HG02763 (cell line): ENCODE measurements around the gene ZNF555.
"Not testable (repeated sequence)": the region's sequence is repeated elsewhere in the genome, so short reads cannot be mapped to it uniquely, and the experiment has no call there.

Experiments
- ATAC-seq: cut with Tn5 transposase; IDR thresholded peaks from one replicate; pipeline ENCODE4 v1.9.1; 2021; ENCODE audit warnings: mild to moderate bottlenecking, moderate library complexity; ENCODE audit not compliant: unreplicated experiment

ZNF555 gene

DNA sequence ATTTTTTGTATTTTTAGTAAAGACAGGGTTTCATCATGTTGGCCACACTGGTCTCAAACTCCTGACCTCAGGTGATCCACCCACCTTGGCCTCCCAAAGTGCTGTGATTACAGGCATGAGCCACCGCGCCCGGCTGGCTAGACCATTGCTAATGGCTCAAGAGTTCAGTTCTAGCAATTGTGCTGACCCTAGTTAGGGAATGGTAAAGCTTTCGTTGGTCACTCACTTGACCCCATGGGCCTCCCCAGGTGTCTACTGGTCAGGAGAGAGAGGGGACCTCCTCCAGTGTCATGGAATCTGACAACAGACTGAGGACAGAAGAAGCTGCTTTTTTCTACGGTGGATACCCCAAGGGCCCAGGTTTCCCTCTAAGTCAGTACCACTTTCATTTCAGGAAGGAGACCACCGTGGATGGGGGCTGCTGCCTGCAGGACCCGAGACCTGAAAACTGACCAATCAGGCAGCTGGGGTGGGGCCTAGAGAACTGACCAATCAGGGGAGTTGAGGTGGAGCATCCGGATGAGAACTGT, 25.3 kb downstream of the ZNF555 start:
- ATAC-seq: no peak

DNA sequence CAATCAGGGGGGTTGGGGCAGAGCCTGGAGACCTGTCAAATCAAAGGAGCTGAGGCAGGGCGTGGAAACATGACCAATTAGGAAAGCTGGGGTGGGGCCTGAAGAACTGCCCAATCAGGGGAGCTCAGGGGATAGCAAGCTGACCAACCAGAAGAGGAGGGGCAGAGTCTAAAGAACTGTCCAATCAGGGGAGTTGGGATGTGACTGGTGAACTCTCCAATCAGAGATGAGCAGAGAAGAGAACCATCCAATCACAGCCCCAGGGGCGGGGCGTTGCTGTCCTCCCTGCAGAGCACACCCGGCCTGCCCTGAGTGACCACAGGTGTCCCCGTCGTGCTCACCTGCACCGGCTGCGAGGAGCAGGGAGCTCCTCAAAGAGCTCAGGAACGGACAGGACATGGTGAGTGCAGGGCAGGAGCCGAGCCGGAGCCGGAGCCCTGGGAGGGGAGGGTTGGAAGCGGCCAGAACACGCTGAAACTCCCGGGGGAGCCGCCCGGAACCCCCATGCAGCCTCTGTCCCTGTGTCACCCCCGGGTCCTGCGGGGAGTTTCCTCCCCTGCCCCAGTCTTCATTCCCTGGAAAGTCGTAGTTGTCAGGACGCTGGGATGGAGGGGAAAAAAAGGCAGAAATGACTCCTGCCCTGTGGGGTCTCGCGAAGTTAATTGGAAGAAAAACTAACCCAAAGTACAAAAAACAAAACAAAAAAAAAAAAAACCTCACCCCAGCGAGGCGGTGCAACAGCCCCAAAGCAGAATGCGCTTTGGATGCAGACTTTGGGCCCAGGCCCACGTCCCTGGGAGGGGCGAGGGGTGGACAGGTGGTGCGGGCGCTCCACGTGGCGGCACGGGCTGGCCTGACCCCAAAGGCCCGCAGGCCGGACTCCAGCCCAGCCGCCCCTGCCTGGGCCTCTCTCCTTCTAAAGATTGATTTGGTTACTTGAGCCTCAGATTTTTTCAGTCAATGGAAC, 26.0 kb downstream of the ZNF555 start, which contains the start of gene ZNF556:
TSS of gene ZNF556 (plus strand) at position 311 of the 967 bp plus-strand sequence. CDS start at position 398, 87 bp downstream.
- no peak for ATAC-seq

DNA sequence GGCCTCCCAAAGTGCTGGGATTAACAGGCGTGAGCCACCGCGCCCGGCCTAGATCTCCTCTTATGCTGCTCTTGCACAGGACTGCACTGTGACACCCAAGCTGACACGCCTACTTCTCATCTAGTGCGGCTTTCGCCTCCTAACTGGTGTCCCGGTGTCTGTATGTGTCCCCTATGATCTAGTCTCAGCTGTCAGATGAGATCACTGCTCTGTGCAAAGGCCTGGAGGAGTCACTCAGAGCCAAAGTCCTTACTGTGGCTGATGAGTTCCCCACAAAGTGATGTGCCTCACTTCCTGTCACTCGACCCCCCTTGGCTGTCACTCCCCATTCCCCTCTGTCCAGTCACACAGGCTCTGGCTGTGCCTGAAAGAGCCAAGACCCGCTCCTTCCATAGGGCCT, 28.3 kb downstream of the ZNF555 start:
- no peak for ATAC-seq

DNA sequence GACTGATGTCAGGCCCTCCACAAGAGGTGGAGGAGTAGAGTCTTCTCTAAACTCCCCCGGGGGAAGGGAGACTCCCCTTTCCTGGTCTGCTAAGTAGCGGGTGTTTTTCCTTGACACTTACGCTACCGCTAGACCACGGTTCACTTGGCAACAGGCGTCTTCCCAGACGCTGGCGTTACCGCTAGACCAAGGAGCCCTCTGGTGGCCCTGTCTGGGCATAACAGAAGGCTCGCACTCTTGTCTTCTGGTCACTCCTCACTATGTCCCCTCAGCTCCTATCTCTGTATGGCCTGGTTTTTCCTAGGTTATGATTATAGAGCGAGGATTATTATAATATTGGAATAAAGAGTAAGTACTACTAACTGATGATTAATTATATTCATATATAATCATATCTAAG, 30.9 kb downstream of the ZNF555 start:
- ATAC-seq: not testable (repeated sequence)

DNA sequence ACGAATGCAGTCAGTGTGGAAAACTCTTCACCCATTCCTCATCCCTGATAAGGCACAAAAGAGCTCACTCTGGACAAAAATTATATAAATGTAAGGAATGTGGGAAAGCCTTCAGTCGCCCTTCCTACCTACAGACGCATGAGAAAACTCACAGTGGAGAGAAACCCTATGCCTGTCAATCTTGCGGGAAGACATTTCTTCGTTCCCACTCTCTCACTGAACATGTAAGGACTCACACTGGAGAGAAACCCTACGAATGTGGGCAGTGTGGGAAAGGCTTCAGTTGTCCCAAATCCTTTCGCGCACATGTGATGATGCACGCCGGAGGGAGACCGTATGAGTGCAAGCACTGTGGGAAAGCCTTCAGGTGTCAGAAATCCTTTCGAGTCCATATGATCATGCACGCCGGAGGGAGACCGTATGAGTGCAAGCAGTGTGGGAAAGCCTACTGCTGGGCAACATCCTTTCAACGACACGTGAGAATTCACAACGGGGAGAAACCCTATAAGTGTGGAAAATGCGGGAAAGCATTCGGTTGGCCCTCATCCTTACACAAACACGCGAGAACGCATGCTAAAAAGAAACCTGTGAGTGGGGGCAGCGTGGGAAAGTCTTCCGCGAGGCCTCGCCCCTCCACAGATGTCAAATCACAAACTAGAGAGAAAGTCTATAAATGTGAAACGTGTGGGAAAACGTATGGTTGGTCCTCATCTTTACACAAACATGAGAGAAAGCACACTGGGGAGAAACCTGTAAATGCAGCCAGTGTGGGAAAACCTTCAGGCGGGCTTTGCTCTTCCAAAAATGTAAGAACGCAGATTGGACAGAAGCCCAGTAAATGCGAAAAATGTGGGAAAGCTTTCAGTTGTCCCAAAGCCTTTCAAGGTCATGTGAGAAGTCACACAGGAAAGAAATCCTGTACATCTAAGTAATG, 36.4 kb downstream of the ZNF555 start:
- ATAC-seq: no peak

DNA sequence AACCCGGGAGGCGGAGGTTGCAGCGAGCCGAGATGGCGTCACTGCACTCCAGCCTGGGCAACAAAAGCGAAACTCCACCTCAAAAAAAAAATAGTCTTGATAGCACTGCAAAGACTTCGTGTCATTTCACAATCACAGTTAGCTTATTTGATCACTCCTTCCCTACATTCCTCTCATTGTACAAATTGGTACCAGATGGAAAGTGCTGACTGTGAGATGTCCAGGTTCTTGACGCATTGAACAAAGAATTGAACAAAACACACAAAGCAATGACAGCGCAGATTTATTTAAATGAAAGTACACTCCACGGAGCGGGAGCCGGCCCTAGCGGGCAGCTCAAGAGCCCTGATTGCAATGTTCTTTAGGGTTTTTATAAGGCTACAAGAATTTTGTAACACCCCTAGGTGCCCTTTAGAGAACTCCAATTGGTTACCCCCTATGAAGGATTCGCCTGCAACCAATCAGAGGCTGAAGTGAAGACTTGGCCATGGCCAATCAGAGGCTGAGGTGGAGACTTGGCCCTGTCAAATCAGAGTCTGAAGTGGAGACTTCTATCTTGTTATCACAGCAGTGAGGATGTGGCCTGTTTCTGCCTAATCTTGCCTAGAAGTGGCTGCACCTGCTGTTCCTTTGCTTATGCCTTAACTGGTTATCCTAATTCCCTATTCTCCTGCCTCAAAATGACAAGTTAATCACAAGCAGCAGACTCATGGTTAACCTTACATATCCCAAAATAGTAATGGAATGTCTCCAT, 42.6 kb downstream of the ZNF555 start:
- ATAC-seq: no peak

DNA sequence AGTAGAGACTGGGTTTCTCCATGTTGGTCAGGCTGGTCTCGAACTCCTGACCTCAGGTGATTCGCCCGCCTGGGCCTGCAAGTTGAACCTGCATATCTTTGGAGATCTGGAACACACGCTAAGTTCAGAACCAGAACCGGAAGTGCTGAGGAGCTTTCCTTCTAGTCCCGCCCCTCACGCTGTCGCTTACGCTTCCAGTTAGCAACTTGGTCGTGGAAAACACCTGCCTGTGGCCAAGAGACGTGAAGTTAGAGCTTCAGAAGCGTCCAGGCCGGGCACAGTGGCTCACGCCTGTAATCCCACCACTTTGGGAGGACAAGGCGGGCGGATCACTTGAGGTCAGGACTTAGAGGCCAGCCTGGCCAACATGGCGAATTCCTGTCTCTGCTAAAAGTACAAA, 44.5 kb downstream of the ZNF555 start:
- no peak for ATAC-seq

DNA sequence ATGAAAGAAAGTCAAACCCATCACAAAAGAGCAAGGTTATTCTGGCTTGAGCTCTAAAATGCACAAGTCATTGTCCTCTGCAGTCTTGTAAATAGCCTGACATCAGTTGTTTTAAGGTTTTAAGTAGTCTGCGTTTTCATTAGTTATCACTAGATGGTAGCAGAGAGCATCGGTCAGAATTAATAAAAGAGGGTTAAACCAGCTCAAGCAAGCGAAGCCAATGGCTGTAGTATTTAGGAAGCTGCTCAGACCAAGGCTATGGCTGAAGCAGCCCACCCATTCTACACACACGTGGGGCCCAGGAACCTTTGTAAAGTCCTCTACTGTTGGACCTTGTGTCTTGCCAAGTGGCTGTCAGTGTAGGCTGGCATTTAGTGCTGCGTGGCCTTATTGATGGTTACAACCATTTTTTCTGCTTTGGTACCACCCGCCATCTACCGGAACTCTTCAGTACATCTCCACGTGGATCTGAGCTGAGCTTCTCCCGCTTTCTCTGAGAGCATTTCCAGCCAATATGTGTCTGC, 46.2 kb downstream of the ZNF555 start:
- ATAC-seq: no peak

DNA sequence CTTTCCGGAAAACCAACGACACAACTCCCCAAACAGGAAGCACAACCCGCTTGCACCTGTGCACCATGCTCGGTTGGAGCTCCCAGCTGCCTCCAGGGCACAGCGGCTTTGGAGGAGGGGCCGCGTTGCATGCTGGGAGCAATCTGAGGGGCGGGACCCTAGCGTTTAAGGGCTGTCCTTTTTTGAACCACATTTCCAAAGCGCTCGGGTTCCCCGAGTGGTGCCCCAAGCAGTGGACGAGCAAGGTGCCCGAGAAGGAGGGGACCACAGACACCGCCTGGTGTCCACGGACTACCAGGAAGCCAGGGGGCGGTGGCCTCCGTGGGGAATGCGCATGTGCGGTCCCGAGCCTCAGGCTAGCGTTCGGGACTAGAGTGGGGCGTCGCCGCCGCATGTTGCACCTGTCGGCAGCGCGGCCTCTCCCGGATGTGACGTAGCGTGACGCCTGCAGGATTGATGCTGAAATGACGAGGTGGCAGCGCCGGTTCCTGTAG, 47.5 kb downstream of the ZNF555 start:
- ATAC-seq: no peak

DNA sequence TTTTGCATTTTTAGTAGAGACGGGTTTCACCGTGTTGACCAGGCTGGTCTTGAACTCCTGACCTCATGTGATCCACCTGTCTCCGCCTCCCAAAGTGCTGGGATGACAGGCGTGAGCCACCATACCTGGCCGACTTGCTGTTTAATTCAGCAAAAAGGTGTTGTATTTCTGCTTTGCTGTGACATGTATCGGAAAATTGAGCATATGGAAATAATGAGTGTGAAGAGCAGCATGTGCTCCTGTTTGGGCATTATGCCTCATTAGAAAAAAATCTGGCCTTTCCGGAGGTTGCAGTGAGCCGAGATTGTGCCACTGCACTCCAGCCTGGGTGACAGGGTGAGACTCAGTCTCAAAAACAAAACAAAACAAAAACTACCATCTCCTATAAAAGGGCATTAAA, 49.3 kb downstream of the ZNF555 start:
- ATAC-seq: not testable (repeated sequence)

DNA sequence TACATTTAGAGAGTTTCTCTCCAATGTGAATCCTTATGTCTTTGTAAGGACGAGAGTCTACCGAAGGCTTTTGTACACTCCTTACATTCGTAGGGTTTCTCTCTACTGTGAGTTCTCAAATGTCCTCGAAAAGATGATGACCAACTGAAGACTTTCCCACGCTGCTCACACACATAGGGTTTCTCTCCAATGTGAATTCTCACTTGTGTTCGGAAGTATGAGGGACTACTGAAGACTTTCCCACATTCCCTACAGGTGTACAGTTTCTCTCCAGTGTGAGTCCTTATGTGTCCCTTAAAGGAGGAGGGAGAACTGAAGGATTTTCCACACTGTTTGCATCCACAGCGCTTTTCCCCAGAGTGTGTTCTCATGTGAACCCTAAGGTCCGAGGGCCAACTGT, 55.4 kb downstream of the ZNF555 start:
- ATAC-seq: no peak

DNA sequence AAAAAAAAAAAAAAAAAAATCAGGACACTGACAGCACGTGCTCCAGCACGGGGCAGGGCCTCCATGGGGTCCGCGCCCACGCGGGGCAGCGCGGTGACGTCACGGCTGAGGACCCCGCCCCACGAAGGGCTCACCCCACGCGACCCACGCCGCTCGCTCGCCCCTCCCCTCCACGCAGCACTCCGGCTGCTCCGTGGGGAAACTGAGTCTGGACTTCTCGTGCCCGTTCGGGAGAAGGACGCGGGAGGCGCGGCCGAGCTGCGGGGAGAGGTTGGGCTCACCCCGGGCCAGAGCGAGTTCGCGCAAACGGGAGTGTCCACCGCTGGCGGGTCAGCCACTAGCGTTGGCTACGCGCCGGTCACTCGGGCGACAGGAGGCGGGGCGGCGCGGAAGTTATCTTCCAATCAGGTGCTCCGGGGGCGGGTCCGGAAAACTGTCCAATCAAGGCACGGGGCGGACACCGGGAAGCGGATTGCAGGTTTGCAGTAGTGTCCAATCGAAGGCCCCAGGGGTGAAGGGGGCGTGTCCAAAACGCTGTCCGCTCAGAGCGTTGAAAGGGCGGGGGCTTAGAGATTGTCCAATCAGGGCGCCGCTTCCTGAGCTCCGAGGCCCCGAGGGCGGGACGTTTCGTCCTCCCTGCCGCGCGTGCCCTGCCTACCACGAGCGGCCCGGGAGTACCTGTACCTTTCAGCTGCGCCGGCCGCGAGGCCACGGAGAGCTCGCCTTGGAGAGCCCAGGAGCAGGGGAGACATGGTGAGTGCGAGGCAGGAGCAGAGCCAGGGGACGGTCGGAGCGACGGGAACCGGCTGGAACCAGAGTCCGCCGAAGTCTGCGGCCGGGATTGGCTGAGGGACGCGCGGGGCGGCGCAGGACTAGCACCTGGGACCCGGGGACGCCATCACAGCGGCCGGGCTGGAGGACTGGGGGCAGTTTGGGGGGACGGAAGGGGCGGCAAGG, 59.3 kb downstream of the ZNF555 start, which contains the start of gene ZNF57:
TSS of gene ZNF57 (plus strand) at position 633 of the 957 bp plus-strand sequence. CDS start at position 751, 118 bp downstream.
- ATAC-seq: peak; percentile 95

DNA sequence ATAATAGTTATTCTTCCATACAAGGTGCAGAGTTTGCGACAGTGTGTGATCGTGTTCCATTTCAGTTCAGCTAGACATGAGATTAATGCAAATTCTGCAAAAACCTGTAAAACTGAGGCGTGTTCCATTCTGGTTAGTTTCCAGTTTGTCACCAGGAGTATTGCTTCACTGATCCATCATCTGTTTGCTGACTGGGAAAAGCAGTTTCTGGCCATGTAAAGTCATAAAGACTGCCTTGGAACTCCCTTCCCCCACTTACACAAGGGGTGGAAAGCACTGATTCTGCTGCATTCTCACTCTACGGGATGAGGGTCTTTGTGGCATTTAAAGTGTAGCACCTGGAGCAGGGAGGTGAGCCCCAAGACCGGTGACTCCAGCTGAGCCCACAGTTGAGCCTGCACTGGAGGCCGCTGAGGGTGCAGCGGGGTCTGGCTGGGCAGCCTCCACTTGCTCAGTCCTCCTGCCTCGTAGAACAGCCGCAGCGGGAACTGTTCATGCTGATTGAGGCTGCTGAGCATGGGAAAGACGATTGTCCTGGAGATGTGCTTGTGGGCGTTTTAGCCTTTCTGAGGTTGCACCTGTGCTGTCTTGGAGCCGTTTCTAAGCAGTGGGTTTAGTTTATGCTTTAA, 61.4 kb downstream of the ZNF555 start:
- ATAC-seq: no peak

DNA sequence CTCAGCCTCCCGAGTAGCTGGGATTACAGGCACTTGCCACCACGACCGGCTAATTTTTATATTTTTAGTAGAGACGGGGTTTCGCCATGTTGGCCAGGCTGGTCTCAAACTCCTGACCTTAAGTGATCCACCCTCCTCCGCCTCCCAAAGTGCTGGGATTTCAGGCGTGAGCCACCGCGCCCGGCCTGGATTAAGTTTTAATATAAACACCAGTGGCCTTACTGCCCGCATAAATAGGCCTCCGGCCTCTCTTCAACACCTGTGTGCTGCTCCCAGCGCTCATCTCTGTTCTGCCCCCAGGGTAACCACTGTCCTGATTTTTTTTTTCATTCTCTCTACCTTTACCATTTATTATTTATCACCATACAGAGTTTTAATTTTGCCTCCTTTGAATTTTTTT, 62.1 kb downstream of the ZNF555 start:
- not testable (repeated sequence) for ATAC-seq

DNA sequence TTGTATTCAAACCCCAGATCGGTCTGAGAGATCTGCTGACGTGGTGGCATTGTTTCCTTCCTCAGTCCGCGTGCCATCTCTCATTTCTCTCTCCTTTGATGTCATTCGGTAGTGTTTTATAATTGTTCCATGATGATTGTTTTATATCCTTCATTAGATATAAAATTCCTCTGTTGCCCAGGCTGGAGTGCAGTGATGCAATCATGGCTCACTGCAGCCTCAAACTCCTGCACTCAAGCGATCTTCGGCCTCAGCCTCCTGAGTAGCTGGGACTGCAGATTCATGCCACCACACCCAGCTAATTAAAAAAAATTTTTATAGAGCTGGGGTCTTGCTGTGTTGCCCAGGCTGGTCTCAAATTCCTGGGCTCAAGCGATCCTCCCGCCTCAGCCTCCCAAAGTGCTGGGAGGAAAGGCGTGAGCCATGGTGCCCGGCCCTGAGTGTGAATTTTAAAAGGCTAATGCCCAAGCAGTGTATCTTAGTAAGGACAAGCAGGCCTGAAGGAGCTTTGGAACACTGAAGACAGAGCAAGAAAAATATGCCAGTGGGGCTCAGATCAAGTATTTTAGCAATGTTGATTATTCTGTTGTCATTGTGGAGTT, 64.7 kb downstream of the ZNF555 start:
- no peak for ATAC-seq

DNA sequence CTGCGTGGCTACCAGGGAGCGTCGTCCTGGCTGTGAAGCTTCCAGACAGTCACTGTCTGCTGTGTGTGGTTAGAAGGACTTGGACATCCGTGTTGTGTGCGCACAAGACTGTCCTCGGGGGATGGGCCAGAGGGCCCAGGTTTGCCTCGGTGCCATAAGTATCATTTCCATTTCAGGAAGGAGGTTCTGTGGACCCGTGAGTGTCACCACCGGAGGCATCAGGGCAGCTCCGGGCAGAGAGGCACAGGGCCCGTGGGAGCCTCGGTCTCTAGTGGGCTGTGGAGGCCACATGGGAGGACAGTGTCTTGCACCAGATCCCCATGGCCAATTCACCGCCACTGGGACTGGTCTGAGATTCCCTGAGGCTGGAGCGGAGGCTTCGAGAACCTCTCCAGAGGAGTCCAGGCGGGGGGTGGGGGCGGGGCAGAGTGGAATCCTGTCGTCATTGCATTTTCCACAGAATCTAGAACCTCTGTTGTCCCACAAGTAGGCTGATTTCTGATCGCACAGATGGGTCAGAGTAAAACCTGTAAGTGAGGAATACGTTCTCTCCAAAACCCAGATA, 65.4 kb downstream of the ZNF555 start:
- ATAC-seq: no peak
